ENCODE results near the gene TMEM237. TPM values are rescaled to one million over a fixed set of nuclear protein-coding genes. Genes with fewer than 3 reads are reported as not detected.

The TMEM237 gene
- total RNA-seq, 1 experiment from 2014 or later, result 33.6 TPM

DNA sequence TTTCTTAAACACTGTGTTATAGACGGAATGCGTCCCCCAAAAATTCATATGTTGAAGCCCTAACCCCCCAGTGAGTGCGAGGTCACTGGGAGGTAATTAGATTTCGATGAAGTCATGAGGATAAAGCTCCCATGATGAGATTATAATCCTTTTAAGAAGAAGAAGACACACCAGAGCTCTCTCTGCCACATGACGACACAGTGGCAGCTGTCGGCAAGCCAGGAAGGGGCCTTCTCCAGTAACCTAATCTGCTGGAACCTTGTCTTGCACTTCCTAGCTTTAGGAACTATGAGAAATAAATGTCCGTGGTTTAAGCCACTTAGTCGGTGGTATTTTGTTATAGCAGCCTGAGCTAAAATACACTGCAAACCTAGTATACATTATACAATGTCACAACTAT lies 12.3 kb downstream of the TMEM237 start:
- peaks cover 67% of the 10 kb centered on the region for H3K36me3 Mint-ChIP-seq
- TF ChIP-seq ZBTB21 (CRISPR knock-in tag; IDR thresholded peaks at IDR 0.05; ENCODE audit: borderline replicate concordance) (no peak), NFE2L1 (CRISPR knock-in tag; IDR thresholded peaks at IDR 0.05) (no peak), RORB (CRISPR knock-in tag; IDR thresholded peaks at IDR 0.05) (no peak), ZNF121 (CRISPR knock-in tag; IDR thresholded peaks at IDR 0.05) (no peak), SMAD3 (CRISPR knock-in tag; IDR thresholded peaks at IDR 0.05; ENCODE audit: borderline replicate concordance) (no peak), NFYB (CRISPR knock-in tag; conservative IDR thresholded peaks at IDR 0.05; ENCODE audit: low read depth) (no peak), ZNF263 (CRISPR knock-in tag; IDR thresholded peaks at IDR 0.05; ENCODE audit: low read depth) (no peak), ATF1 (CRISPR knock-in tag; IDR thresholded peaks at IDR 0.05) (no peak), JAZF1 (CRISPR knock-in tag; IDR thresholded peaks at IDR 0.05) (no peak), NR3C1 (CRISPR knock-in tag; conservative IDR thresholded peaks at IDR 0.05; ENCODE audit: low read depth) (no peak), CBFB (CRISPR knock-in tag; IDR thresholded peaks at IDR 0.05; ENCODE audit: low read depth) (no peak), SOX15 (CRISPR knock-in tag; IDR thresholded peaks at IDR 0.05) (no peak), KAT7 (CRISPR knock-in tag; IDR thresholded peaks at IDR 0.05; ENCODE audit: borderline replicate concordance) (no peak)
- TF ChIP-seq, protein P1, sequence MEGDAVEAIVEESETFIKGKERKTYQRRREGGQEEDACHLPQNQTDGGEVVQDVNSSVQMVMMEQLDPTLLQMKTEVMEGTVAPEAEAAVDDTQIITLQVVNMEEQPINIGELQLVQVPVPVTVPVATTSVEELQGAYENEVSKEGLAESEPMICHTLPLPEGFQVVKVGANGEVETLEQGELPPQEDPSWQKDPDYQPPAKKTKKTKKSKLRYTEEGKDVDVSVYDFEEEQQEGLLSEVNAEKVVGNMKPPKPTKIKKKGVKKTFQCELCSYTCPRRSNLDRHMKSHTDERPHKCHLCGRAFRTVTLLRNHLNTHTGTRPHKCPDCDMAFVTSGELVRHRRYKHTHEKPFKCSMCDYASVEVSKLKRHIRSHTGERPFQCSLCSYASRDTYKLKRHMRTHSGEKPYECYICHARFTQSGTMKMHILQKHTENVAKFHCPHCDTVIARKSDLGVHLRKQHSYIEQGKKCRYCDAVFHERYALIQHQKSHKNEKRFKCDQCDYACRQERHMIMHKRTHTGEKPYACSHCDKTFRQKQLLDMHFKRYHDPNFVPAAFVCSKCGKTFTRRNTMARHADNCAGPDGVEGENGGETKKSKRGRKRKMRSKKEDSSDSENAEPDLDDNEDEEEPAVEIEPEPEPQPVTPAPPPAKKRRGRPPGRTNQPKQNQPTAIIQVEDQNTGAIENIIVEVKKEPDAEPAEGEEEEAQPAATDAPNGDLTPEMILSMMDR (IDR thresholded peaks at IDR 0.05), result no peak
- TF ChIP-seq, protein P2, sequence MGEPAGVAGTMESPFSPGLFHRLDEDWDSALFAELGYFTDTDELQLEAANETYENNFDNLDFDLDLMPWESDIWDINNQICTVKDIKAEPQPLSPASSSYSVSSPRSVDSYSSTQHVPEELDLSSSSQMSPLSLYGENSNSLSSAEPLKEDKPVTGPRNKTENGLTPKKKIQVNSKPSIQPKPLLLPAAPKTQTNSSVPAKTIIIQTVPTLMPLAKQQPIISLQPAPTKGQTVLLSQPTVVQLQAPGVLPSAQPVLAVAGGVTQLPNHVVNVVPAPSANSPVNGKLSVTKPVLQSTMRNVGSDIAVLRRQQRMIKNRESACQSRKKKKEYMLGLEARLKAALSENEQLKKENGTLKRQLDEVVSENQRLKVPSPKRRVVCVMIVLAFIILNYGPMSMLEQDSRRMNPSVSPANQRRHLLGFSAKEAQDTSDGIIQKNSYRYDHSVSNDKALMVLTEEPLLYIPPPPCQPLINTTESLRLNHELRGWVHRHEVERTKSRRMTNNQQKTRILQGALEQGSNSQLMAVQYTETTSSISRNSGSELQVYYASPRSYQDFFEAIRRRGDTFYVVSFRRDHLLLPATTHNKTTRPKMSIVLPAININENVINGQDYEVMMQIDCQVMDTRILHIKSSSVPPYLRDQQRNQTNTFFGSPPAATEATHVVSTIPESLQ (CRISPR knock-in tag; IDR thresholded peaks at IDR 0.05), result no peak
- TF ChIP-seq, protein P3, sequence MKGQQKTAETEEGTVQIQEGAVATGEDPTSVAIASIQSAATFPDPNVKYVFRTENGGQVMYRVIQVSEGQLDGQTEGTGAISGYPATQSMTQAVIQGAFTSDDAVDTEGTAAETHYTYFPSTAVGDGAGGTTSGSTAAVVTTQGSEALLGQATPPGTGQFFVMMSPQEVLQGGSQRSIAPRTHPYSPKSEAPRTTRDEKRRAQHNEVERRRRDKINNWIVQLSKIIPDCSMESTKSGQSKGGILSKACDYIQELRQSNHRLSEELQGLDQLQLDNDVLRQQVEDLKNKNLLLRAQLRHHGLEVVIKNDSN (CRISPR knock-in tag; IDR thresholded peaks at IDR 0.05), result no peak
- TF ChIP-seq, protein P4, sequence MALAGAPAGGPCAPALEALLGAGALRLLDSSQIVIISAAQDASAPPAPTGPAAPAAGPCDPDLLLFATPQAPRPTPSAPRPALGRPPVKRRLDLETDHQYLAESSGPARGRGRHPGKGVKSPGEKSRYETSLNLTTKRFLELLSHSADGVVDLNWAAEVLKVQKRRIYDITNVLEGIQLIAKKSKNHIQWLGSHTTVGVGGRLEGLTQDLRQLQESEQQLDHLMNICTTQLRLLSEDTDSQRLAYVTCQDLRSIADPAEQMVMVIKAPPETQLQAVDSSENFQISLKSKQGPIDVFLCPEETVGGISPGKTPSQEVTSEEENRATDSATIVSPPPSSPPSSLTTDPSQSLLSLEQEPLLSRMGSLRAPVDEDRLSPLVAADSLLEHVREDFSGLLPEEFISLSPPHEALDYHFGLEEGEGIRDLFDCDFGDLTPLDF (CRISPR knock-in tag; IDR thresholded peaks at IDR 0.05), result no peak
- ChIA-PET POLR2A (no interaction called here), CTCF (no interaction called here)
- no peaks in the 10 kb centered on the region for H3K27me3 Mint-ChIP-seq (ENCODE audit: low read depth)
- H3K27ac Mint-ChIP-seq, result no peak overlapping the region
- peaks cover 2% of the 10 kb centered on the region; the same call in 1 of the 2 replicates for H3K4me1 Mint-ChIP-seq
- no peak for ATAC-seq
- H3K9me3 Mint-ChIP-seq, result no peaks in the 10 kb centered on the region
- H3K4me3 Mint-ChIP-seq, result no peak overlapping the region
- no peak for DNase-seq (ENCODE audit: low spot score)

DNA sequence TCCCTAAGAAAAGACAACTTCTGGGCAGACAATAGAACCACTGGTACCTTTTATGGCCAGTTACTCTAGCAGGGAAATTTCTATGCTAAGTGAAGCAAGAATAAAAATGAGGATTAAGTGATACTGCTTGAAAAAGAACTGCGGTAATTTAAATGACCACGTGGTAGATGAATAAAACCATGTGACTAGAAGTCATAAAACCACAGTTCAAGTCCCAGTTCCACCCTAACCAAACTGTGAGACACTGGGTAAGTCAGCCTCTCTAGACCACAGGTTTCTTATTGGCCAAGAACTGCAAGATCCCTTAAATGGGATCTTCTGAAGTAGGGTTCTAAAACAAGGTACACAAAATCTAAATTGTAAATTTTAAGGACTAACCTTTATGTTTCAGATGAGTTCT lies 12.7 kb downstream of the TMEM237 start:
- ChIA-PET POLR2A (no interaction called here), CTCF (no interaction called here)
- H3K27ac Mint-ChIP-seq, result no peak overlapping the region
- no peak overlapping the region for H3K4me3 Mint-ChIP-seq
- ATAC-seq (no peak), DNase-seq (ENCODE audit: low spot score) (no peak)
- H3K36me3 Mint-ChIP-seq, result peaks cover 68% of the 10 kb centered on the region
- peaks cover 2% of the 10 kb centered on the region; the same call in 1 of the 2 replicates for H3K4me1 Mint-ChIP-seq
- no peaks in the 10 kb centered on the region for H3K9me3 Mint-ChIP-seq
- no peaks in the 10 kb centered on the region for H3K27me3 Mint-ChIP-seq (ENCODE audit: low read depth)
- no peak for TF ChIP-seq NFYB (CRISPR knock-in tag; conservative IDR thresholded peaks at IDR 0.05; ENCODE audit: low read depth)
- no peak for TF ChIP-seq FOXJ3 (CRISPR knock-in tag; IDR thresholded peaks at IDR 0.05; ENCODE audit: borderline replicate concordance)
- TF ChIP-seq TP53 (CRISPR knock-in tag; IDR thresholded peaks at IDR 0.05), result no peak
- no peak for TF ChIP-seq JAZF1 (CRISPR knock-in tag; IDR thresholded peaks at IDR 0.05)
- TF ChIP-seq SP1 (CRISPR knock-in tag; conservative IDR thresholded peaks at IDR 0.05), result no peak
- TF ChIP-seq, protein P5, sequence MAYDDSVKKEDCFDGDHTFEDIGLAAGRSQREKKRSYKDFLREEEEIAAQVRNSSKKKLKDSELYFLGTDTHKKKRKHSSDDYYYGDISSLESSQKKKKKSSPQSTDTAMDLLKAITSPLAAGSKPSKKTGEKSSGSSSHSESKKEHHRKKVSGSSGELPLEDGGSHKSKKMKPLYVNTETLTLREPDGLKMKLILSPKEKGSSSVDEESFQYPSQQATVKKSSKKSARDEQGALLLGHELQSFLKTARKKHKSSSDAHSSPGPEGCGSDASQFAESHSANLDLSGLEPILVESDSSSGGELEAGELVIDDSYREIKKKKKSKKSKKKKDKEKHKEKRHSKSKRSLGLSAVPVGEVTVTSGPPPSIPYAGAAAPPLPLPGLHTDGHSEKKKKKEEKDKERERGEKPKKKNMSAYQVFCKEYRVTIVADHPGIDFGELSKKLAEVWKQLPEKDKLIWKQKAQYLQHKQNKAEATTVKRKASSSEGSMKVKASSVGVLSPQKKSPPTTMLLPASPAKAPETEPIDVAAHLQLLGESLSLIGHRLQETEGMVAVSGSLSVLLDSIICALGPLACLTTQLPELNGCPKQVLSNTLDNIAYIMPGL (CRISPR knock-in tag; IDR thresholded peaks at IDR 0.05), result no peak
- TF ChIP-seq NR1H2 (CRISPR knock-in tag; IDR thresholded peaks at IDR 0.05), result no peak
- TF ChIP-seq ZNF232 (CRISPR knock-in tag; IDR thresholded peaks at IDR 0.05), result no peak
- TF ChIP-seq, protein P6, sequence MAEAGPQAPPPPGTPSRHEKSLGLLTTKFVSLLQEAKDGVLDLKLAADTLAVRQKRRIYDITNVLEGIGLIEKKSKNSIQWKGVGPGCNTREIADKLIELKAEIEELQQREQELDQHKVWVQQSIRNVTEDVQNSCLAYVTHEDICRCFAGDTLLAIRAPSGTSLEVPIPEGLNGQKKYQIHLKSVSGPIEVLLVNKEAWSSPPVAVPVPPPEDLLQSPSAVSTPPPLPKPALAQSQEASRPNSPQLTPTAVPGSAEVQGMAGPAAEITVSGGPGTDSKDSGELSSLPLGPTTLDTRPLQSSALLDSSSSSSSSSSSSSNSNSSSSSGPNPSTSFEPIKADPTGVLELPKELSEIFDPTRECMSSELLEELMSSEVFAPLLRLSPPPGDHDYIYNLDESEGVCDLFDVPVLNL (CRISPR knock-in tag; IDR thresholded peaks at IDR 0.05; ENCODE audit: borderline replicate concordance, low read depth), result no peak
- TF ChIP-seq, protein P7, sequence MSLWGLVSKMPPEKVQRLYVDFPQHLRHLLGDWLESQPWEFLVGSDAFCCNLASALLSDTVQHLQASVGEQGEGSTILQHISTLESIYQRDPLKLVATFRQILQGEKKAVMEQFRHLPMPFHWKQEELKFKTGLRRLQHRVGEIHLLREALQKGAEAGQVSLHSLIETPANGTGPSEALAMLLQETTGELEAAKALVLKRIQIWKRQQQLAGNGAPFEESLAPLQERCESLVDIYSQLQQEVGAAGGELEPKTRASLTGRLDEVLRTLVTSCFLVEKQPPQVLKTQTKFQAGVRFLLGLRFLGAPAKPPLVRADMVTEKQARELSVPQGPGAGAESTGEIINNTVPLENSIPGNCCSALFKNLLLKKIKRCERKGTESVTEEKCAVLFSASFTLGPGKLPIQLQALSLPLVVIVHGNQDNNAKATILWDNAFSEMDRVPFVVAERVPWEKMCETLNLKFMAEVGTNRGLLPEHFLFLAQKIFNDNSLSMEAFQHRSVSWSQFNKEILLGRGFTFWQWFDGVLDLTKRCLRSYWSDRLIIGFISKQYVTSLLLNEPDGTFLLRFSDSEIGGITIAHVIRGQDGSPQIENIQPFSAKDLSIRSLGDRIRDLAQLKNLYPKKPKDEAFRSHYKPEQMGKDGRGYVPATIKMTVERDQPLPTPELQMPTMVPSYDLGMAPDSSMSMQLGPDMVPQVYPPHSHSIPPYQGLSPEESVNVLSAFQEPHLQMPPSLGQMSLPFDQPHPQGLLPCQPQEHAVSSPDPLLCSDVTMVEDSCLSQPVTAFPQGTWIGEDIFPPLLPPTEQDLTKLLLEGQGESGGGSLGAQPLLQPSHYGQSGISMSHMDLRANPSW (CRISPR knock-in tag; conservative IDR thresholded peaks at IDR 0.05; ENCODE audit: low read depth), result no peak
